RWPE1 (cell line): ENCODE results near the gene SCYL3.
"Not testable (repeated sequence)": the region's sequence is repeated elsewhere in the genome, so short reads cannot be mapped to it uniquely, and the experiment has no call there.

Source experiments
- CTCF ChIA-PET: fragments of 350-600 bp; sonication (Branson Sonifier 250); formaldehyde crosslinking; extraction: SDS; loops from one replicate; lab custom pipeline; 2021; lab: Yijun Ruan, JAX
- POLR2A ChIA-PET: fragments of 400-600 bp; formaldehyde crosslinking; extraction: SDS; loops from one replicate; lab custom pipeline; 2020; ENCODE audit warnings: antibody characterized with exemption; ENCODE audit not compliant: low non-redundant PET; lab: Yijun Ruan, JAX
- DNase-seq: peaks from one replicate; pipeline ENCODE4 v3.0.0; 2012; ENCODE audit warnings: low spot score
- H3K27ac ChIP-seq: fragments of 450-650 bp; 2 replicates; pipeline ENCODE4 v1.5.1; 2017
- TF ChIP-seq, protein P1 (sequence below): fragments of 450-650 bp; conservative IDR thresholded peaks from 2 replicates; pipeline ENCODE4 v1.5.1; 2017; ENCODE audit warnings: low read depth, mild to moderate bottlenecking

The SCYL3 gene

DNA sequence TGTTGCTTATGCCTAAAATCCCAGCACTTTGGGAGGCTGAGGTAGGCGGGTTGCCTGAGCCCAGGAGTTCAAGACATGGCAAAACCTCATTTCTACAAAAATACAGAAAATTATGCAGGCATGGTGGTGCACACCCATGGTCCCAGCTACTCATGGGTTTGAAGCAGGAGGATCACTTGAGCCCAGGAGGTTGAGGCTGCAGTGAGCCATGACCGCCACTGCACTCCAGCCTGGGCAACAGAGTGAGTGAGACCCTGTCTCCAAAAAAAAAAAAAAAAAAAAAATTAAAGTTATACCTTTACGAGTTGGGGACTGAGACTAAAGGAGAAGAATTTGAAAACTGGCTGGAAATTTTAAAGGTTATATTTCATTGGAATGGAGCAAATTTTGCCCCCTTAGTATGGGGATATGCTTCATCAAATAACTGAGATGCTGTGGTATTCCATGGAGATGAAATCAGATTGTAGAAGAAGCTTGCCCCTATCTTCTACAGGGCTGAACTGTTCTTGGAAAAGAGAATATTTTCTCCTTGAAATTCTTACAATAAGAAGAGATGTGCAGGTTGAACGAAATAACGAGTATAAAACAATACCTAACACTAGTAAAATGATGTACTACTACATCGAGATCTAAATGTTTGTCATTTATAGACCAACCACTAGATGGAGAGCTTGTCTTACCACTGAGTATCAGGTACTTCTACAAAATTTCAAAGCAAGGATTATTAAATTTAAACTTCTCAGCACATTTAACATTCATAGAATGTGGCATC, 34.9 kb upstream of the SCYL3 start:
- CTCF ChIA-PET, result interaction anchor here (0.6 to 0.8 kb wide), 5 partner anchors 9 to 1391 kb away, joined by 3 to 4 read pairs (median 3); no protein-coding TSS in a partner anchor
- no peak overlapping the region for H3K27ac ChIP-seq
- POLR2A ChIA-PET, result no interaction called here
- DNase-seq, result peak; percentile 26
- TF ChIP-seq, protein P1, sequence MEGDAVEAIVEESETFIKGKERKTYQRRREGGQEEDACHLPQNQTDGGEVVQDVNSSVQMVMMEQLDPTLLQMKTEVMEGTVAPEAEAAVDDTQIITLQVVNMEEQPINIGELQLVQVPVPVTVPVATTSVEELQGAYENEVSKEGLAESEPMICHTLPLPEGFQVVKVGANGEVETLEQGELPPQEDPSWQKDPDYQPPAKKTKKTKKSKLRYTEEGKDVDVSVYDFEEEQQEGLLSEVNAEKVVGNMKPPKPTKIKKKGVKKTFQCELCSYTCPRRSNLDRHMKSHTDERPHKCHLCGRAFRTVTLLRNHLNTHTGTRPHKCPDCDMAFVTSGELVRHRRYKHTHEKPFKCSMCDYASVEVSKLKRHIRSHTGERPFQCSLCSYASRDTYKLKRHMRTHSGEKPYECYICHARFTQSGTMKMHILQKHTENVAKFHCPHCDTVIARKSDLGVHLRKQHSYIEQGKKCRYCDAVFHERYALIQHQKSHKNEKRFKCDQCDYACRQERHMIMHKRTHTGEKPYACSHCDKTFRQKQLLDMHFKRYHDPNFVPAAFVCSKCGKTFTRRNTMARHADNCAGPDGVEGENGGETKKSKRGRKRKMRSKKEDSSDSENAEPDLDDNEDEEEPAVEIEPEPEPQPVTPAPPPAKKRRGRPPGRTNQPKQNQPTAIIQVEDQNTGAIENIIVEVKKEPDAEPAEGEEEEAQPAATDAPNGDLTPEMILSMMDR, result peak; percentile 75

DNA sequence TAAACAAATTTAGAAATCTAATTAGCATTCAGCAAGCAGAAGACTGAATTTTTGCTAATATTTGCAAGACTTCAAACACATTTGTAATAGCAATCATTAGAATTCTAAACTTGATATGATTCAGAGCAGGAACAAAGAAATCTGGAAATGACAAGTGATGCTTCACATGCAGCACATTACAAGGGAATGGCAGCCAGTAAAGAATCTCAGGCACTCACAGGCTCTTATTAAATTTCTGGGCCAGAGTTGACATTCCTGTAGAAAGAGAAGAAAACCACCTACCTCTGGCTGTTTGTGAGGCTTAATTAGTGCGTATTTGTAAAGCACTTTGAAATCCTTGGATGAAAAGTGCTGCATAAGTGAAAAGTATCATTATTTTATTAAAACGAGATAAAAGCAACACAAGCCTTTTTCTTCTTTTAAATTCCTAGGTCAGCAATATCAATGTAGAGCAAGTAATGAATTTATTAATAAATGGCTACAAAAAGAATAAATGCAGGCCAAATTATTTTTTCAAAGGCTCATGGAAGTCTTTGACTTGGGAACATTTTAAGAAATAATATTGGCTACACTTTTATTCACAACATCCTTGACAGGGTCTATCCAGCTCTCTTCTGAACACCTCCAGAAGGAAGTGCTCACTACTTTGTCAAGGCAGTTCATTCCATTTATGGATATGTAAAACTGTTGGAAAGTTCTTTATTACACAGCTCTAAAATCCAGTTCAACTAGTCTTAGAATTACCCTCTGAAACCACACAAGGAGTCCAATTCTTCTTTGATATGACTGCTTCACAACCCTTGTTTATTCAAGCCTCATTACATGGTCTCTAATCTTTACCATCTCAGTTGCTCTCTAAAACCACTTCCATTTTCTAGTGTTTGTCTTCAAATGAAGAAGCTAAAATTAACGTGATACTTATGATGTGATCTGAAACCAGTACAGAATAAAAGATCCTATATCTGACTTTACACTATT, 32.1 kb upstream of the SCYL3 start:
- POLR2A ChIA-PET, result no interaction called here
- H3K27ac ChIP-seq, result no peak overlapping the region
- DNase-seq, result no peak
- TF ChIP-seq, protein P1, result no peak
- CTCF ChIA-PET, result no interaction called here

DNA sequence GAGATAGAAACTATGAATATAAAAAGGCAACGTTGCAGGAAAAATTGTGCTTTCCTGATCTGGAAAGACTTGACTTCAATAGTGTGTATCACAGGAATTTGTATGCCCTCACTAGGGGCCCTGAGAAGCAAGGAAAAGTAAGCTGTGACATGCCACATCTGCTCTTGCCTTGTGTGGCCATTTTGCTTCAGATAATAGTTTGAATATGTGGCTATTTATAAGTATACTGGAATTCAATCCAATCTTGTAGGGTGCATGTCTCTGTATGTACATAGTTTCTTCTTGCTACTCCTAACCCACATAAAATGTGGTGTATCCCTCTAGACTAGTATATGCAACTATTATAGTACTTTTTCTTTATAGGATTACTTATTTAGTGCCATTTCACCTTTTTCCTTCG, 31.1 kb upstream of the SCYL3 start:
- H3K27ac ChIP-seq, result no peak overlapping the region
- DNase-seq, result no peak
- TF ChIP-seq, protein P1, result no peak
- ChIA-PET POLR2A (no interaction called here), CTCF (no interaction called here)

GRCh38 chr1:169924063-169924462, 30.4 kb upstream of the SCYL3 start:
- H3K27ac ChIP-seq, result no peak overlapping the region
- DNase-seq, result no peak
- TF ChIP-seq, protein P1, result no peak
- CTCF ChIA-PET, result interaction anchor here (0.7 kb wide), 1 partner anchor 1035 kb away, joined by 3 read pairs; no protein-coding TSS in a partner anchor
- POLR2A ChIA-PET, result no interaction called here

DNA sequence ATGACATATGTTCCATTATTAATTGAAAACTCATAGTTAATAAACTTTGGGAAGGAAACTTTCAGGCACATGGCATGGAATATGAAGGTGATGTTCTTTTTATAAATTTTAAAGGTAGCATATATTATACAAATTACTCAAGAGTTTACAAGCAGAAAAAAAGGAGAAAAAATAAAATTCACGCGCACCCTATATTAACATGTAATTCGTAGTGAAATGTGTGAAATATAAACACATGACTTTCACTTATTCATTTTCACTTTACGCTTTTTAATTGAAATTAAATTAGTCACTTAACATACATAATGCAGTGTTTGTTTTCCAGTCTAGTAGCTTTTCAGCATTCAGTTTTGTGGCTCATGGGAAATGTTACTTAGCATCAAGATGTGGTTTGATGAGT, 27.4 kb upstream of the SCYL3 start:
- POLR2A ChIA-PET, result no interaction called here
- TF ChIP-seq, protein P1, result no peak

DNA sequence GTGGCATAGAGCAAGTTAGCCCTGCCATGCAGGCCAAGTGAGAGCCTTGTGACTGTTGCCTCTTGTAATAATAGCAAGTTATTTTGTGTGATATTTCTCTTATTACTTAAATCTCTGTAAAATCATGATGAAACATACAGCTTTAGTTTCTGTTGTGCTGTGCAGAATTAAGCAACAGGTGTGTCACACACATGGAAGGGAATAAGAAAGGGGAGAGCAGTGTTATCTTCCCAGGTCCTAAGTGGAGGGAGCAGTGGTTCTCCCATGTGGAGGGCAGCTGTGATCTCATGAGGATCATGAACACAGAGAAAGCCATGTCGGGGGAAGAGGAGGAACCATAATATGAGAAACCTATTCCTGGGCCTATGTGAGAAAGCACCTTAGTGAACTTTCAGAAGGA, 25.2 kb upstream of the SCYL3 start:
- no peak for DNase-seq
- H3K27ac ChIP-seq, result no peak overlapping the region
- TF ChIP-seq, protein P1, result no peak
- CTCF ChIA-PET, result interaction anchor here (0.6 to 0.7 kb wide), 2 partner anchors 91 to 822 kb away, joined by 3 to 4 read pairs; no protein-coding TSS in a partner anchor
- POLR2A ChIA-PET, result no interaction called here

More for the DNA sequence above, 27.4 kb upstream of the SCYL3 start:
- CTCF ChIA-PET, result interaction anchor here (0.6 kb wide), 1 partner anchor 531 kb away, joined by 3 read pairs; no protein-coding TSS in a partner anchor
- DNase-seq, result no peak
- H3K27ac ChIP-seq, result no peak overlapping the region

DNA sequence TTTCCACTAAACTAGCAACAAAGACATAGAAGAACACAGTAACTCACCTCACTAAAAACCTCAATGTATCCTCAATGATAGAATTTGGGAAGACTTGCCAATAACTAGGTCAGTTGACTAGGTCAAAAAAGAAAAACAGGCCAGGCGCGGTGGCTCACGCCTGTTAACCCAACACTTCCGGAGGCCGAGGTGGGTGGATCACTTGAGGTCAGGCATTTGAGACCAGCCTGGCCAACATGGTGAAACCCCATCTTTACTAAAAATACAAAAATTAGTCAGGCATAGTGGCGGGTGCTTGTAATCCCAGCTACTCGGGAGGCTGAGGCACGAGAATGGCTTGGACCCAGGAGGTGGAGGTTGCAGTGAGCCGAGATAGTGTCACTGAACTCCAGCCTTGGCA, 24.5 kb upstream of the SCYL3 start:
- POLR2A ChIA-PET, DNase-seq, H3K27ac ChIP-seq: not testable (repeated sequence)
- CTCF ChIA-PET, result interaction anchor here (0.7 kb wide), 1 partner anchor 92 kb away, joined by 4 read pairs; no protein-coding TSS in a partner anchor
